NB4 (cell line): Measurements from ENCODE around the gene KLC1.

ENCODE experiments used
- CTCF ChIP-seq: IDR thresholded peaks from one replicate; pipeline ENCODE4 v1.5.1; 2012; ENCODE audit warnings: low read depth, low read length
- MAX ChIP-seq: IDR thresholded peaks from 2 replicates; pipeline ENCODE4 v1.6.1; 2011; ENCODE audit warnings: low read depth, low read length
- MYC ChIP-seq: IDR thresholded peaks from 2 replicates; pipeline ENCODE4 v1.6.1; 2011; ENCODE audit warnings: low read depth, low read length
- POLR2A ChIP-seq: IDR thresholded peaks from 2 replicates; pipeline ENCODE4 v1.6.1; 2011; ENCODE audit warnings: mild to moderate bottlenecking; ENCODE audit not compliant: insufficient read length; ENCODE audit errors: extremely low read depth

- TF ChIP-seq POLR2A = no peak
- no peak for TF ChIP-seq CTCF
- no peak for TF ChIP-seq MYC
- TF ChIP-seq MAX = no peak
Observed at GRCh38 chr14:103745424-103745823, 116.4 kb downstream of the KLC1 start.
